ENCODE measurements around the gene THSD4.
"Not testable (repeated sequence)": the region's sequence is repeated elsewhere in the genome, so short reads cannot be mapped to it uniquely, and the experiment has no call there.

Gene THSD4

DNA sequence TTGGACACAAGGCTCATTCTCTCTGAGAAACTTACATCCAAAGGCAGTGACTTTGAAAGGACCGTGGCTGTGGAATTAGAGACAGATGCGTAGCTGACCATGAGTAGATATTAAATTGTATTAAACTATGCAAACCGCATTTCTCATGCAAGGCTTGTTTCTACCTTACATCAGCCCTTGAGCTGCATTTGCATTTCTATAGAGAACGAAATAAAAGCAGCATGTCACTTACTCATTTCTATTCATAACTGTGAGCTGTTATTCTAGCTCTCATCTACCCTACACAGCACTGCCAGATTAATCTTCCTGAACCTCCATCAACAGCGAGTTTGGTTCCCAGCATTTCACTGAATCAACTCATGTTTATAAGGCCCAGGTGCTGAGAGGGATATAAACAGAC is 72.3 kb downstream of the THSD4 start:
- no peak for DNase-seq (ENCODE audit: low read depth in 2 of 2)

DNA sequence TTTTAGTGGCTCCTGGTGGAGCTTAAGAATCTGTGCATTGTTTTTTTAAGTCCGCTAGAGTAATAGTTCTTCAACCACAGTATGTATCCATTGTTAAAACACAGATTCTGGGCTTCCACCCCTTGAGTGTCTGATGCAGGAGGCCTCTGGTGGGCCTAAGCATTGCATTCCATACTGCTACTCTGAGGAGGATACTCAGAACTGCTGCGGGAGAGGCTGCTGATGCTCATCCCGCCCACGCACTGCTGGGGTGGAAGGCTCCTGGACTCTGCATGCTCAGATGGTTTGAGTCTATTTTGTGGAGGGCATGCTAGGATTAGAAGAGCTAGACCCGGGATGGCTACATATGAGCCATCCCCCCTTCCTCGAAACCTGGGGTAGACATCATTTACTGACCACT is 74.4 kb downstream of the THSD4 start:
- DNase-seq (ENCODE audit: low read depth in 2 of 2), result no peak

DNA sequence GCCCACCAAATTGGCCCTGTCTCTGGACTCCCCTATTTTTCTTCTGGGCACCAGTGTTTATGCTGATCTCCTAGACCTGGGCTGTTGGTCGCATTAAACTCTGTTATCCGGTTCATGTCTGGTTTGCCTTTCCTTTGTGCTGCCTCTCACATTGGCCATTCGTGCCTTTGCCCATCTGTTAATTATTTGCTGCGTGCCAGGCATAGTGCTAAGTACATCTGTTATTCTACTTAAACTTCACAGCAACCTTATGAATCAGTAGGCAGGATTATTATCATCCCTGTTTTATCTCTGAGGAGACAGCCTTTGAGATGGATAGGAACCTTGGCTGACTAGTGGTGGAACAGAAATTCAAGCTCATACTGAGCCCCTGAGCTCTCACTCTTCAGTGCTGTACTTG is 76.0 kb downstream of the THSD4 start:
- no peak for DNase-seq (ENCODE audit: low read depth in 2 of 2)

GRCh38 chr15:71192816-71193215 is 77.5 kb downstream of the THSD4 start:
- DNase-seq (ENCODE audit: low read depth in 2 of 2), result no peak

DNA sequence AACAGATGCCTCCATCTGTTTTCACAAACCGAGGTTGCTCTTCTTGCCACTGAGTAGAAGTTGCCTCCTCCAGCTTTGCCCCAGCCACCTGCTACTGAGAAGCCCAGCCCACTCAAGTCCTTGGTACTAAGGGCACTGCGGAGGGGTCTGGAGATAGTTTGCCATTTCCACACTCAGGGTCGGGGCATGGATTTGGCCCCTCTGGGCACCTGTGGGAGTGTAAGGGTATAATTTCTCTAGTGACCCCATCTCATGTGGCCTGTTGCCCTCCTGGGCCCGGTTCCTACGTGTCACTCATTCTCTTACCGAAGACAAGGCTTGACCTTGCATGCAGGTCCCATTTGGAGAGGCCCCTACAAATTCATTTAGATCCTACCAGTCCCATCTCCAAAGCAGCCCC is 79.0 kb downstream of the THSD4 start:
- DNase-seq (ENCODE audit: low read depth in 2 of 2), result no peak

DNA sequence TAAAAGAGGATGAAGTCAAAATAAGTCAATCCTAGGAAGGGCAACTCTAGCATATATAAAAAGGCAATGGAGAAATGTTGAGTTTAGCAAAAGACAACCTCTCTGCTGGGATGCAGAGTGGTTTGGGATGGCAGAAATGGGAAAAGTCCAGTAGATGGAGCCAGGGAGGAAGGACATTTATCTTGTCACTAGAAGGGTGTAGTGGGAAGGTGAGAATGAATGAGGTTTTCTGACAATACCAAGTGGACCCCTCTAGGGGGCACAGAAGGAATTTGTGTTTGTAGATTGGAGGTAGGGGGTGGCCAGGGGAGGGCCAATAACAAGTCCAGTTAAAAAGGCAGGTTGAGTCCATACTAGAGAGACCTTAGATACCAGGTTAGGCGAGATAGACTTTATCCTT is 80.0 kb downstream of the THSD4 start:
- no peak for DNase-seq (ENCODE audit: low read depth in 2 of 2)

DNA sequence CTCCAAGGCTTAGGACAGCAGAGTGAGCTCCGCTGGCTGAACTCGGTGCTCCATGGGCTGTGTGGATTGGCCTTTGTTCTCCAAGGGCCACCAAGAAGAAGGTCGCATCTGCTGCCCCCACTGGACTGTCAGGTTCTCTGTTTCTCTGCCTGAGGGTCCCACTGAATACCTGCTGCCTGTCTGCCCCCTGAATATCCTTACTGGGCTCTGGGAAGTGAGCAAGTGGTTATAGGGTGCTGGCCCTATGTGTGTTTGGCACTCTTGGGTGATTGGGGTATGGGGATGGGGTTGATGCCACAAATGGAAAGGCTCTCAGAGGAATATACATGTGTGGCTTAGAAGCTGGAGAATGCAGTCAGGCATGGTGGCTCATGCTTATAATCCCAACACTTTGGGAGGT is 82.3 kb downstream of the THSD4 start:
- no peak for DNase-seq (ENCODE audit: low read depth in 2 of 2)

- no peak for DNase-seq (ENCODE audit: low read depth in 2 of 2)
Observed at GRCh38 chr15:71198846-71199245, 83.6 kb downstream of the THSD4 start.

GRCh38 chr15:71199384-71200351 is 84.4 kb downstream of the THSD4 start:
- DNase-seq (ENCODE audit: low read depth in 2 of 2), result no peak

DNA sequence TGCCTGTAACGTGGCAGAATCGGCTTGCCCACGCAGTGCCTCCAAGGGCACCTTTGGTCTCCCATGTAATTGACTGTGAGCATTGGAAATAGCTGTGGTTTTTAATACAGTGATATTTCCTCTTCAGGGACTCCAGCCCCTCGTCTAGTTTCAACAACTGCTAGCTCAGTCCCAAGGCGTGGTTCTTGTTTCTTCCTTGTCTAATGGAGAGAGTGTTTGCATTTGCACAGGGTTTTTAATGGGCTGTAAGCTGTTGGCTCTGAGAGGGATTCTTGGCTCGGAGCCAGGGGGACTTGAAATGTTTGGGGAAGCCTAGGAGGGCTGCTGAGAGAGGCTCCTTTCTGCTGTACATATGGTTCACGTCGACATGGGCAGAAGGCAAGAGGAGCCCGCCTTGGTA is 86.2 kb downstream of the THSD4 start:
- no peak for DNase-seq (ENCODE audit: low read depth in 2 of 2)

DNA sequence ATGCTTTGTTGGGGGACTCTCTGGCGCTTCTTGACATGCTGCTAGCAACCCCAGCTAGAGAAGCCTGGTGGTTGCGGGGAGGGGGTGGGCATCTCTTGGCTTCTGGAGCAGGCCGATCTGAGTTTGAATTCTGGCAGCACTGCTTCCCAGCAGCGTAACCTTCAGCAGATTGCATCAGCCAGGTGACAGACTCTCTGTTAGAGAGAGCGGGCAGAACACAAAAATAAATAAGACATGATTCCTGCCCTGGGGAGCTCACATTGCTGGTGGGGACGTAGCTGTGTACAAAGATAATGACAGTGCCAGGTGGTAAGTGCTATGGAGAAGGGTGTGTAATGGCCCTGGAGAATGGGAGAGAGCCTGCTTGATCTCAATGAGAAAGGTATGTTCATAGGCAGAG is 87.4 kb downstream of the THSD4 start:
- DNase-seq (ENCODE audit: low read depth in 2 of 2), result no peak

DNA sequence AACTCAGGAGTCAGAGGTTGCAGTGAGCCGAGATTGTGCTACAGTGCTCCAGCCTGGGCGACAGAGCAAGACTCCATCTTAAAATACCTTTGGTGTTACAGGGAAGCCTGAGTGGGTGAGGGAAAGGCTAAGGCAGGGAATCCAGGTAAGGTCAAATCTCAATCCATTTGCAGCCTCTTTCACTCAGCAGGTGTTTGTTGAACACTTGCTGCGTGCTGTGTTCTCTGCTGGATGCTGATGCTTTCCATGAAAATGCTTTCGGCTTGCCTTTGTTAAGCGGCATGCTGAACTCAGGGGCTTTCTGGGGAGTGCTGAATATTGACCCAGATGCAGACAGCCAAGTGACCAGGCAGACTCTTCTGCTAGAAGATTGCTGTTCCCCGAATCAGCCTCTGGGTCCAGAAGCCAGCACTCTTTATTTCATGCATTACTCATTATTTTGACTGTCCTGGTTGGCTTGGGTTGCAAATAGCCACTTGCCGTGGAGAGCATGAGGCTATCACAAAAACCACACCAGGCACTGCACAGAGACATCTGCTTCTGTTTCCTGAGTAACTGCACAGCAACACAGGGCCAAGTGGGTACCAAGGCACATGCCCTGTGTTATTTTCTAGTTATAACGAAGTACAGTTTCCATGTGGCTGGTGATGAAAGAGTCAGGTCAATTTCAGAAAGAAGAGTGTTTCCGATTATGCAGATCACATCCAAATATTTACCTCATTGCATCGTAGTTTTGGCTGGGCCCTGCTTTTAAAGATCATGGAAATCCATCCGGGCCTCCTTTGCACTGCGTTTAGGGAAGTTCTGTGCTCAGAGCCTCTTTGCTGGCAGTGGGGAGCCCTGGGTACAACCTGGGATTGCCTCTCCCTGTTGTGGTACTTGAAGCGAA is 88.6 kb downstream of the THSD4 start:
- no peak for DNase-seq (ENCODE audit: low read depth in 2 of 2)

GRCh38 chr15:71207141-71207540 is 91.9 kb downstream of the THSD4 start:
- DNase-seq (ENCODE audit: low read depth in 2 of 2), result no peak

DNA sequence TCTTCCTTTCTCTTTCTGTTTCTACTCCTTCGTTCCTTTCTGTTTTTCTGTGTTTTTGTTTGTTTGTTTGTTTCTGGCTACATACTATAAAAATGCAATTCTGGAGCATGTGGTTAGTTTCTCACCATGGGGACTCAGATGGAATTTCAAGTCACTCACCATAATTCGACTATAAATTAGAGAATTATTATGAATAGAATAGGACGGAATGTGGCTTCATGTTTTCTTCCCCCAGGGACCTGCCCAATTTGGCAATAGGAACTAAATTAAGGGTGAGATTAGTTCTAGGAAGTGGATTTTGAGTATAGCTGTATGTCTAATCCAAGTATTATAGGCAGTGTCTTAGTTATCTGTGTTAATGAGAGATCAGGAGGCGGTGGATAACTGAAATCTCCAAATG is 96.9 kb downstream of the THSD4 start:
- DNase-seq (ENCODE audit: low read depth in 2 of 2), result no peak

DNA sequence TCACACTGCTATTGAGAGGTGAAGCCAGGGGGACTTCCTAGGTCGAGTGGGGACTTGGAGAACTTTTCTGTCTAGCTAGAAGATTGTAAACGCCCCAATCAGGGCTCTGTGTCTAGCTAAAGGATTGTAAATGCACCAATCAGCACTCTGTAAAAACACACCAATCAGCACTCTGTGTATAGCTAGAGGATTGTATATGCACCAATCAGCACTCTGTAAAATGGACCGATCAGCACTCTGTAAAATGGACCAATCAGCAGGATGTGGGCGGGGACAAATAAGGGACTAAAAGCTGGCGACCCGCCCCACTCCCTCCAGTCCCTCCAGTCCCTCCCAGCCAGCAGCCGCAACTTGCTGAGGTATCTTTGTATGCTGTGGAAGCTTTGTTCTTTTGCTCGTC is 98.7 kb downstream of the THSD4 start:
- not testable (repeated sequence) for DNase-seq (ENCODE audit: low read depth in 2 of 2)

DNA sequence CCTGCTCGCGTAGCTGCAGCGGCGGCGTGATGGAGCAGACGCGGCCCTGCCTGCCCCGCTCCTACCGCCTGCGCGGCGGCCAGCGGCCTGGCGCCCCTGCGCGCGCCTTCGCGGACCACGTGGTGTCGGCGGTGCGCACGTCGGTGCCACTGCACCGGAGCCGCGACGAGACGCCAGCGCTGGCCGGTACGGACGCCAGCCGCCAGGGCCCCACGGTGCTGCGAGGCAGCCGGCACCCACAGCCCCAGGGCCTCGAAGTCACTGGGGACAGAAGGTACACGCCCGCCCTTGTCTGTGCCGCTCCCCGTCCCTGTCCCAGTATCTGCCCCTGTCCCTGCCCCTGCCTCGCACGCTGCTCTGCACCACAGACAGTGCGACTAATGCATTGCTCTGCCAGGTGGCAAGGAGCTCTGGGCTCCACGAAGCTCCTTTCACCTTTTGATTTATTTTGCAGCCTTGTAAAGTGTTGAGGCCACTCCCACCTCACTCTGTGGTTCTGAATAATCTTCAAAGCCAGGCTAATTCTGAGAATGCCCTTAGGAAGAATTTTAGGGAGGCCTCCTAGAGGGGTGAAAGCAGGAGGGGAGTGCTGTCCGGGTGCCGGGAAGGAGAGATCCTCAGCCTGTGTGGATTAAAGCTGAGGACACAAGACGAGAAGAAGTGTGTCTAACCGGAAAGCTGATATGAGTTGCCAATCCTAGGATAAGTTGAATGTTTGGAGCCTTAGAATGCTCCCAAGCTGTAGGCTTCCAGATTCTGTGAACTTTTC is 100.0 kb downstream of the THSD4 start:
- no peak for DNase-seq (ENCODE audit: low read depth in 2 of 2)

DNA sequence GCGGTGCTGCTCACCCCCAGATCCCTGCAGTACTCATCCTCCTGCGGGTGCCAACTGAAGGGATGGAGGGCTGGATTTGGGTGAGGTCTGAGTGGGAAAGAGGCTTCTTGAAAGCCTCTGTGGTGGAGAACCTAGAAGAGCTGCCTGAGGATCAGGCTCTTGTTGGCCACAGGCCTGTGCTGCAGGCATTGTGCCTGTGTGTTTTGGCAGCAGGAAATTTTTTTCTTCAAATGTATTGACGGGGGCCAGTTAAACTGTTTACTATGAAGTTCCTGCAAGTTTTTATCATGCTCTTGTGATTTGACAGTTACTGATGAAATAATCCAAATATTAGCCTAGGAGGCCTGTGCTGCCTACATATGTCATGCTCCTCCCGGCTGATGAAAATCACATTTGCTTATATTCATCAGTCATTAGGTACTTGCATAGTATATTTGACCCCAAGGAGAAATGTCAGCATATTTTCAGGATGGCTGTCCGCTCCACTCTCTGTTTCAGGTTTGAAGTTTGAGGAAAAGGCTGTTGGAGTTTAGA is 103.1 kb downstream of the THSD4 start:
- no peak for DNase-seq (ENCODE audit: low read depth in 2 of 2)

DNA sequence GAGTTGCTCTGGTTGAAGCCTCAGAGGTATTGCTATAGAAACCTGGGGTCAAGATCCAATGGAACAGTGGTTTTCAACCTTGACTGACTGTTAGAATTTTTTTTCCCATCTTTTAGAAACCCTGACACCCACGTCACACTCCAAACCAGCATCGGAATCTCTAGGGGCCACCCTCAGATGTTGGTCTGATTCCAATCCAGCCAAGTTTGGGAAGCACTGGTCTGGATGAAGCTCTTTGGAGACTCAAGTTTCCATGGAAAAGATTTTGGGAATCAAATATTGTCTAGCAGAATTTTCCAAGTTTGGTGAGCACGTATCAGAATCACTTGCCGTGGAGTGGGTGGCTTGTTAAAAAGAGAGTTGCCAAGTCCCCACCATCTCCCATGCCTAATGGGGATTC is 103.8 kb downstream of the THSD4 start:
- no peak for DNase-seq (ENCODE audit: low read depth in 2 of 2)

- no peak for DNase-seq (ENCODE audit: low read depth in 2 of 2)
Observed at GRCh38 chr15:71219645-71220044, 104.4 kb downstream of the THSD4 start.

GRCh38 chr15:71220828-71221227 is 105.6 kb downstream of the THSD4 start:
- DNase-seq (ENCODE audit: low read depth in 2 of 2), result no peak

GRCh38 chr15:71221417-71221816 is 106.1 kb downstream of the THSD4 start:
- no peak for DNase-seq (ENCODE audit: low read depth in 2 of 2)

DNA sequence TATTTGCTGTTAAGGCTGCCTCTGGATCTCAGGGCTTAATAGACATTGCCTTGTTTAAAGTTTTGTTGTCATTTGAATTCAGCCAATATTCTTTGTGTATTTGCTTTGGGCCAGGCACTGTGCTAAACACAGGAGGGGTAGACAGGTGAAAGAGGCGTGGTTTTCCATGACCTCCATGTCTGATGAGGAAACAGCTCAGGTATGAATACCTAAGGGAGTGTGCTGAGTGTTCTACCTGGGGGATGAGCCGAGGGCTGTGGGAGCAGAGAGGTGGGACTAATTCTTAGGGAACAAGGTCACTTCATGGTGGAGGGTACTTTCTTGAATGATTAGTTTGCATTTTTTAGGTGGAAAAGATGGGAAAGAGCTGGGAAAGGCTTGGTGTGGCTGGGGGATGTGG is 108.2 kb downstream of the THSD4 start:
- DNase-seq (ENCODE audit: low read depth in 2 of 2), result no peak

All from stimulated activated CD4-positive, alpha-beta T cell treated with anti-CD3 and anti-CD28 coated beads, Interleukin-1b, Interleukin-23, amount 100 ng/mL, for 1 hour (primary cell).